Mesothelial cell of epicardium (in vitro differentiated cells): ENCODE data around the gene PSENEN. TPM values are rescaled to one million over a fixed set of nuclear protein-coding genes. Genes with fewer than 3 reads are reported as not detected.

Experiments used
- DNase-seq, 2 experiments: peaks; one replicate each; pipeline ENCODE4 v3.0.0; 2021; ENCODE audit warnings: low spot score in 2 of 2; ENCODE audit not compliant: unreplicated experiment in 2 of 2
- H3K27ac Mint-ChIP-seq: 2 replicates; pipeline ENCODE4 v1.8.0; 2021; ENCODE audit warnings: mixed read lengths
- H3K27me3 Mint-ChIP-seq: 2 replicates; pipeline ENCODE4 v1.8.0; 2021; ENCODE audit warnings: low read depth, mixed read lengths
- H3K36me3 Mint-ChIP-seq: 2 replicates; pipeline ENCODE4 v1.8.0; 2021; ENCODE audit warnings: mixed read lengths
- H3K4me1 Mint-ChIP-seq: 2 replicates; pipeline ENCODE4 v1.8.0; 2021; ENCODE audit warnings: mixed read lengths
- H3K4me3 Mint-ChIP-seq: 2 replicates; pipeline ENCODE4 v1.8.0; 2021; ENCODE audit warnings: mild to moderate bottlenecking, moderate library complexity, mixed read lengths
- H3K9me3 Mint-ChIP-seq: 2 replicates; pipeline ENCODE4 v1.8.0; 2021; ENCODE audit warnings: mixed read lengths
- CTCF ChIP-seq: fragments of 200-600 bp; sonication (generic); IDR thresholded peaks from one replicate; pipeline ENCODE4 v1.5.0; 2021; ENCODE audit warnings: antibody characterized with exemption; ENCODE audit not compliant: unreplicated experiment
- total RNA-seq: library from RNA; stranded (reverse); gene quantifications from 3 replicates; pipeline ENCODE4 v1.2.1, GENCODE V29; 2021

The PSENEN gene
- total RNA-seq, 1 donor from 2014 or later = 45.2 TPM

- no peak for TF ChIP-seq CTCF
- Mint-ChIP-seq H3K27me3 (peaks cover 4% of the 10 kb centered on the region), H3K4me3 (no peak overlapping the region), H3K9me3 (no peaks in the 10 kb centered on the region), H3K27ac (no peak overlapping the region), H3K36me3 (peaks cover 18% of the 10 kb centered on the region), H3K4me1 (no peaks in the 10 kb centered on the region)
- no peak for DNase-seq
Measured at GRCh38 chr19:35785339-35785627, 39.8 kb downstream of the PSENEN start.

DNA sequence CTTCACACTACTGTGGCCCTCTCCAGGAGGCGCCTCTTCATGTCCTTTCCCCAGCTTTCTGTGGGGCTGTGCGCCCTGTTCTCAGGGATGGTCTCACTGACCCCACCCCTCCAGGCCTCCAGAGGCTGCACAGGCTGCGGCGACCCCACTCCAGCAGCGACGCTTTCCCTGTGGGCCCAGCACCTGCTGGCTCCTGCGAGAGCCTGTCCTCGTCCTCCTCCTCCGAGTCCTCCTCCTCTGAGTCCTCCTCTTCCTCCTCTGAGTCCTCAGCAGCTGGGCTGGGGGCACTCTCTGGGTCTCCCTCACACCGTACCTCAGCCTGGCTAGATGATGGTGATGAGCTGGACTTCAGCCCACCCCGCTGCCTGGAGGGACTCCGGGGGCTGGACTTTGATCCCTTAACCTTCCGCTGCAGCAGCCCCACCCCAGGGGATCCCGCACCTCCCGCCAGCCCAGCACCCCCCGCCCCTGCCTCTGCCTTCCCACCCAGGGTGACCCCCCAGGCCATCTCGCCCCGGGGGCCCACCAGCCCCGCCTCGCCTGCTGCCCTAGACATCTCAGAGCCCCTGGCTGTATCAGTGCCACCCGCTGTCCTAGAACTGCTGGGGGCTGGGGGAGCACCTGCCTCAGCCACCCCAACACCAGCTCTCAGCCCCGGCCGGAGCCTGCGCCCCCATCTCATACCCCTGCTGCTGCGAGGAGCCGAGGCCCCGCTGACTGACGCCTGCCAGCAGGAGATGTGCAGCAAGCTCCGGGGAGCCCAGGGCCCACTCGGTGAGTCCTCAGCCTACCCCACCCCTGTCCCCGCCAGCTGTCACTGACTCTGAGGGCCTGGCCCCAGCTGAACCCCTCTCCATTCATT lies 41.1 kb downstream of the PSENEN start:
- Mint-ChIP-seq H3K9me3 (no peaks in the 10 kb centered on the region), H3K27me3 (peaks cover 4% of the 10 kb centered on the region), H3K36me3 (peaks cover 13% of the 10 kb centered on the region), H3K4me1 (no peaks in the 10 kb centered on the region), H3K4me3 (no peak overlapping the region), H3K27ac (no peak overlapping the region)
- no peak for DNase-seq
- no peak for TF ChIP-seq CTCF

- H3K27ac Mint-ChIP-seq = no peak overlapping the region
- peaks cover 4% of the 10 kb centered on the region for H3K27me3 Mint-ChIP-seq
- H3K4me3 Mint-ChIP-seq = no peak overlapping the region
- peaks cover 11% of the 10 kb centered on the region for H3K36me3 Mint-ChIP-seq
- H3K4me1 Mint-ChIP-seq = no peaks in the 10 kb centered on the region
- no peaks in the 10 kb centered on the region for H3K9me3 Mint-ChIP-seq
- no peak for DNase-seq
- TF ChIP-seq CTCF = no peak
Measured at GRCh38 chr19:35787227-35787799, 41.9 kb downstream of the PSENEN start.

DNA sequence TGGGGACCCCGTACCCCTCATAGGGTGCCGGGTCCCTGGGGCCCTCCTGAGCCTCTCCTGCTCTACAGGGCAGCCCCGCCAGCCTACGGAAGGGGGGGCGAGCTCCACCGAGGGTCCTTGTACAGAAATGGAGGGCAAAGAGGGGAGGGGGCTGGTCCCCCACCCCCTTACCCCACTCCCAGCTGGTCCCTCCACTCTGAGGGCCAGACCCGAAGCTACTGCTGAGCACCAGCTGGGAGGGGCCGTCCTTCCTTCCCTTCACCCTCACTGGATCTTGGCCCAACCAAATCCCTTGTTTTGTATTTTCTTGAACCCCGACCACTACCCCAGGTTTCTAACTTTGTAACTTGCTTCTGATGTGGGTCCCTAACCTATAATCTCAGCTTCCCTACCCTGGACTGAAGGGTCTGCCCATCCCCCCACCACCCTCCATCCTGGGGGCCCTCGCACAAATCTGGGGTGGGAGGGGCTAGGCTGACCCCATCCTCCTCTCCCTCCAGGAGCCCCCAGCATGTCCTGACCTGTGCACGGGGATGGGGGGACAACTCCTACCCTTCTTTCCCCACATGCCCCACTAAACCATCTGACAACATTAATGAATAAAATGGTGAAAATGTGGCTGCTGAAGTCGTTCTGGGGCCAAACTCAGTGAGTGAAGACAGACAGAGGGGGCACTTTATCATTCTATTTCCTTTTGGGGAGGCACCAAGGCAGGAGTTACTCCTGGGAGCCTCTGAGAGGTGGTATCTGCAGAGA lies 42.9 kb downstream of the PSENEN start:
- Mint-ChIP-seq H3K27ac (no peak overlapping the region), H3K27me3 (peaks cover 4% of the 10 kb centered on the region), H3K4me1 (no peaks in the 10 kb centered on the region), H3K9me3 (no peaks in the 10 kb centered on the region), H3K4me3 (no peak overlapping the region), H3K36me3 (peaks cover 2% of the 10 kb centered on the region)
- no peak for DNase-seq
- TF ChIP-seq CTCF = no peak

- Mint-ChIP-seq H3K4me1 (no peaks in the 10 kb centered on the region), H3K9me3 (no peaks in the 10 kb centered on the region), H3K36me3 (no peaks in the 10 kb centered on the region), H3K4me3 (no peak overlapping the region), H3K27ac (no peak overlapping the region), H3K27me3 (peaks cover 7% of the 10 kb centered on the region)
- DNase-seq = no peak
- no peak for TF ChIP-seq CTCF
Measured at GRCh38 chr19:35789195-35789977, 43.9 kb downstream of the PSENEN start.
